ENCODE data around the gene MRTFA.
"Not testable (repeated sequence)": the region's sequence is repeated elsewhere in the genome, so short reads cannot be mapped to it uniquely, and the experiment has no call there.

The MRTFA gene

DNA sequence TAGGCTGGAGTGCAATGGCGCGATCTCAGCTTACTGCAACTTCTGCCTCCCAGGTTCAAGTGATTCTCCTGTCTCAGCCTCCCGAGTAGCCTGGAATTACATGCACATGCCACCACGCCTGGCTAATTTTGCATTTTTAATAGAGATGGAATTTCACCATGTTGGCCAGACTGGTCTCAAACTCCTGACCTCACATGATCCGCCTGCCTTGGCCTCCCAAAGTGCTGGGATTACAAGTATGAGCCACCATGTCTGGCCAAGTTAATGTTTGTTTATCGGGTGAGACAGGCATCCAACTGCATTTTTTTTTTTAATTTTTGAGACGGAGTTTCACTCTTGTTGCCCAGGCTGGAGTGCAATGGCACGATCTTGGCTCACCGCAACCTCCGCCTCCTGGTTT is 20.1 kb upstream of the MRTFA start:
- H3K9ac ChIP-seq (ENCODE audit: low read length): not testable (repeated sequence)

DNA sequence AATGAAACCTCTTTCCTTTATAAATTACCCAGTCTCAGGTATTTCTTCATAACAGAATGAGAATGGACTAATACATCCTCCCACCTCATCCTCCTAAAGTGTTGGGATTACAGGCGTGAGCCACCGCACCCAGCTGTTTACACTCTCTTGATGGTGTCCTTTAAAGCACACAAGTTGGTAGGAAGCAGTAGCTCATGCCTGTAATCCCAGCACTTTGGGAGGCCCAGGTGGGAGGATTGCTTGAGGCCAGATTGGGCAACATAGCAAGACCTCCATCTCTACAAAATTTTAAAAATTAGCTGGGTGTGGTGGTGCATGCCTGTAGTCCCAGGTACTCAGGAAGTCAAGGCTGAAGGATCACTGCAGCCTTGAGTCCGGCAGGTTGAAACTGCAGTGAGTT is 19.4 kb upstream of the MRTFA start:
- not testable (repeated sequence) for H3K27me3 ChIP-seq (ENCODE audit: control insufficient read depth in 1 of 2, insufficient read depth in 2 of 2, low read length in 2 of 2); H3K4me3 ChIP-seq (ENCODE audit: low read depth in 1 of 2, low read length in 2 of 2); H3K36me3 ChIP-seq (ENCODE audit: insufficient read depth, low read length); H3K27ac ChIP-seq (ENCODE audit: low read depth, low read length); H3K9me3 ChIP-seq (ENCODE audit: low read length); H3K9ac ChIP-seq (ENCODE audit: low read length)
- peaks cover 35% of the 10 kb centered on the region for H3K4me1 ChIP-seq (ENCODE audit: insufficient read depth, low read length)

More for the DNA sequence above, 20.1 kb upstream of the MRTFA start:
- not testable (repeated sequence) for H3K27me3 ChIP-seq (ENCODE audit: control insufficient read depth in 1 of 2, insufficient read depth in 2 of 2, low read length in 2 of 2); H3K36me3 ChIP-seq (ENCODE audit: insufficient read depth, low read length); H3K4me3 ChIP-seq (ENCODE audit: low read depth in 1 of 2, low read length in 2 of 2); H3K27ac ChIP-seq (ENCODE audit: low read depth, low read length); H3K9me3 ChIP-seq (ENCODE audit: low read length)
- H3K4me1 ChIP-seq (ENCODE audit: insufficient read depth, low read length): peaks cover 30% of the 10 kb centered on the region

- H3K36me3 ChIP-seq (ENCODE audit: insufficient read depth, low read length): no peaks in the 10 kb centered on the region
- H3K27ac ChIP-seq (ENCODE audit: low read depth, low read length): no peak overlapping the region
- no peaks in the 10 kb centered on the region for H3K9me3 ChIP-seq (ENCODE audit: low read length)
- peak overlapping the region in 1 of 2 donors; percentile 13 for H3K4me3 ChIP-seq (ENCODE audit: low read depth in 1 of 2, low read length in 2 of 2)
- H3K27me3 ChIP-seq (ENCODE audit: control insufficient read depth in 1 of 2, insufficient read depth in 2 of 2, low read length in 2 of 2): no peaks in the 10 kb centered on the region
- H3K4me1 ChIP-seq (ENCODE audit: insufficient read depth, low read length): peaks cover 36% of the 10 kb centered on the region
- H3K9ac ChIP-seq (ENCODE audit: low read length): no peak overlapping the region
Measured at GRCh38 chr22:40654522-40655167, 18.1 kb upstream of the MRTFA start.

- Histone ChIP-seq H3K9me3 (ENCODE audit: low read length) (no peaks in the 10 kb centered on the region), H3K4me3 (ENCODE audit: low read depth in 1 of 2, low read length in 2 of 2) (no peak overlapping the region), H3K27ac (ENCODE audit: low read depth, low read length) (no peak overlapping the region), H3K4me1 (ENCODE audit: insufficient read depth, low read length) (peaks cover 36% of the 10 kb centered on the region), H3K9ac (ENCODE audit: low read length) (no peak overlapping the region), H3K27me3 (ENCODE audit: control insufficient read depth in 1 of 2, insufficient read depth in 2 of 2, low read length in 2 of 2) (no peaks in the 10 kb centered on the region), H3K36me3 (ENCODE audit: insufficient read depth, low read length) (no peaks in the 10 kb centered on the region)
Measured at GRCh38 chr22:40653361-40653760, 16.8 kb upstream of the MRTFA start.

- Histone ChIP-seq H3K4me1 (ENCODE audit: insufficient read depth, low read length) (peaks cover 36% of the 10 kb centered on the region), H3K9me3 (ENCODE audit: low read length) (no peaks in the 10 kb centered on the region), H3K4me3 (ENCODE audit: low read depth in 1 of 2, low read length in 2 of 2) (peak overlapping the region; percentile 40 to 69), H3K27ac (ENCODE audit: low read depth, low read length) (peak overlapping the region; percentile 97), H3K36me3 (ENCODE audit: insufficient read depth, low read length) (no peaks in the 10 kb centered on the region), H3K27me3 (ENCODE audit: control insufficient read depth in 1 of 2, insufficient read depth in 2 of 2, low read length in 2 of 2) (no peaks in the 10 kb centered on the region), H3K9ac (ENCODE audit: low read length) (peak overlapping the region; percentile 56)
Measured at GRCh38 chr22:40651563-40652501, 15.3 kb upstream of the MRTFA start.

GRCh38 chr22:40651057-40651456 is 14.5 kb upstream of the MRTFA start:
- peak overlapping the region in 1 of 2 donors; percentile 69 for H3K4me3 ChIP-seq (ENCODE audit: low read depth in 1 of 2, low read length in 2 of 2)
- no peaks in the 10 kb centered on the region for H3K9me3 ChIP-seq (ENCODE audit: low read length)
- H3K27ac ChIP-seq (ENCODE audit: low read depth, low read length): peak overlapping the region; percentile 97
- H3K27me3 ChIP-seq (ENCODE audit: control insufficient read depth in 1 of 2, insufficient read depth in 2 of 2, low read length in 2 of 2): no peaks in the 10 kb centered on the region
- H3K9ac ChIP-seq (ENCODE audit: low read length): peak overlapping the region; percentile 56
- H3K36me3 ChIP-seq (ENCODE audit: insufficient read depth, low read length): no peaks in the 10 kb centered on the region
- peaks cover 37% of the 10 kb centered on the region for H3K4me1 ChIP-seq (ENCODE audit: insufficient read depth, low read length)

GRCh38 chr22:40648386-40648785 is 11.9 kb upstream of the MRTFA start:
- Histone ChIP-seq H3K4me1 (ENCODE audit: insufficient read depth, low read length) (peaks cover 22% of the 10 kb centered on the region), H3K27ac (ENCODE audit: low read depth, low read length) (no peak overlapping the region), H3K4me3 (ENCODE audit: low read depth in 1 of 2, low read length in 2 of 2) (no peak overlapping the region), H3K36me3 (ENCODE audit: insufficient read depth, low read length) (no peaks in the 10 kb centered on the region), H3K27me3 (ENCODE audit: control insufficient read depth in 1 of 2, insufficient read depth in 2 of 2, low read length in 2 of 2) (no peaks in the 10 kb centered on the region), H3K9ac (ENCODE audit: low read length) (no peak overlapping the region), H3K9me3 (ENCODE audit: low read length) (no peaks in the 10 kb centered on the region)

DNA sequence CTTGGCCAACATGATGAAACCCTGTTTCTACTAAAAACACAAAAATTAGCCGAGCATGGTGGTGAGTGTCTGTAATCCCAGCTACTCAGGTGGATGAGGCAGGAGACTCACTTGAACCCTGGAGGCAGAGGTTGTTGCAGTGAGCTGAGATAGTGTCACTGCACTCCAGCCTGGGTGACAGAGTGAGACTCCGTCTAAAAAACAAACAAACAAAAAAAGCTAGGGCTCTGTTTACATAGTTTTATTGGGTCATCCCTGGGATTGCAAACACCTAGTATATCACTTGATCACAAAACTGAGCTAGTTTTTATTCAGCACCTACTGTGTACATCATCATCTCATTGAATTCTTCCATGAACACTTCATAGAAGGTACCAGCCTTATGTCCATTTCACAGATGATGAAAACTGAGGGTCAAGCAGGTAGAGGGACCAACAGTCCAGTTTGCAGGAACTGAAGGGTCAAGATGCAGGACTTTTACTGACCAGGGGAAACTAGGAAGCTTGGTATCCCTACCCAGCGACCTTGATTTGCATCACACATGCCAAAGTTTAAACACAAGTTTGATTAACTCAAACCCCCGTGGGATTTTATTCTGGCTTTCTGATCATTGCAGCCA is 9.2 kb upstream of the MRTFA start:
- Histone ChIP-seq H3K27ac (ENCODE audit: low read depth, low read length) (no peak overlapping the region), H3K27me3 (ENCODE audit: control insufficient read depth in 1 of 2, insufficient read depth in 2 of 2, low read length in 2 of 2) (no peaks in the 10 kb centered on the region), H3K9me3 (ENCODE audit: low read length) (no peaks in the 10 kb centered on the region), H3K9ac (ENCODE audit: low read length) (no peak overlapping the region), H3K4me3 (ENCODE audit: low read depth in 1 of 2, low read length in 2 of 2) (no peak overlapping the region), H3K4me1 (ENCODE audit: insufficient read depth, low read length) (peaks cover 3% of the 10 kb centered on the region), H3K36me3 (ENCODE audit: insufficient read depth, low read length) (no peaks in the 10 kb centered on the region)

DNA sequence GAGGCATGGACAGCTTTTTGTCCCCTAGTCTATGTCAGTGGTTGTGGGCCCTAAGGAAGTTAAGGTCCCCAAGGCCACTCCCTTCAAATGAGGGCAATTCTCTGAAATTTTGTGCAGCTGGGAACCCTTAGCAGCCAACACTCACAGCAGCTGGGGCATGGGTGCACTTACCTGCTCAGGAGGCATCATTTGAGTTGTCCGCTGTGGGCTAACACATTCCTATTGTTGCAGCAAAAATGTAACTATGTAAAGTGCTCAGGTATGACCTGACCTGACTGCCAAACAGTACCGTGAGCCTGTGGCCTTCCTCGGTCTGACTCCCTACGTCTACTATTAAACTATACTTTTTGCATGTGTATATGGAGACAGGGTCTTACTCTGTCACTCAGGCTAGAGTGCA is 5.8 kb upstream of the MRTFA start:
- no peak overlapping the region for H3K4me3 ChIP-seq (ENCODE audit: low read depth in 1 of 2, low read length in 2 of 2)
- H3K27me3 ChIP-seq (ENCODE audit: control insufficient read depth in 1 of 2, insufficient read depth in 2 of 2, low read length in 2 of 2): no peaks in the 10 kb centered on the region
- H3K9me3 ChIP-seq (ENCODE audit: low read length): no peaks in the 10 kb centered on the region
- peaks cover 3% of the 10 kb centered on the region for H3K4me1 ChIP-seq (ENCODE audit: insufficient read depth, low read length)
- no peaks in the 10 kb centered on the region for H3K36me3 ChIP-seq (ENCODE audit: insufficient read depth, low read length)
- H3K27ac ChIP-seq (ENCODE audit: low read depth, low read length): no peak overlapping the region
- no peak overlapping the region for H3K9ac ChIP-seq (ENCODE audit: low read length)

DNA sequence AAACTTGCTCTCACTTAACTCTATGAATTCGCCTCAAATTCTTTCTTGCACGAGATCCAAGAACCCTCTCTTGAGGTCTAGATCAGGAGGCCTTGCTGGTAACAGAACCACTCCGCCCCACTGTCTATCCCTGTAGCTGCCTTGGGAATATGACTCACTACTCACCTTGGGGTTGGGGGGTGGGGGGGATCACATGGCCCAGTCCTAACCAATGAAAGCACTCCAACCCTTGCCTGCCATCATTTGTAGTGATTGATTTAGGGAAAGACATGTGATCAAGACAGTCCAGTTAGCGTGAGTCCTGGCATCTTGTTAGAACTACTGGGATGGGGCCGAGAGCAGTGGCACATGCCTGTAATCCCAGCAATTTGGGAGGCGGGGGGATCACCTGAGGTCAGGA is 4.8 kb upstream of the MRTFA start:
- Histone ChIP-seq H3K36me3 (ENCODE audit: insufficient read depth, low read length) (no peaks in the 10 kb centered on the region), H3K4me1 (ENCODE audit: insufficient read depth, low read length) (peaks cover 3% of the 10 kb centered on the region), H3K9me3 (ENCODE audit: low read length) (no peaks in the 10 kb centered on the region), H3K27me3 (ENCODE audit: control insufficient read depth in 1 of 2, insufficient read depth in 2 of 2, low read length in 2 of 2) (no peaks in the 10 kb centered on the region), H3K27ac (ENCODE audit: low read depth, low read length) (no peak overlapping the region), H3K4me3 (ENCODE audit: low read depth in 1 of 2, low read length in 2 of 2) (no peak overlapping the region), H3K9ac (ENCODE audit: low read length) (no peak overlapping the region)

GRCh38 chr22:40638261-40638660 is 1.7 kb upstream of the MRTFA start:
- Histone ChIP-seq H3K36me3 (ENCODE audit: insufficient read depth, low read length) (no peaks in the 10 kb centered on the region), H3K27me3 (ENCODE audit: control insufficient read depth in 1 of 2, insufficient read depth in 2 of 2, low read length in 2 of 2) (no peaks in the 10 kb centered on the region), H3K9me3 (ENCODE audit: low read length) (no peaks in the 10 kb centered on the region), H3K4me1 (ENCODE audit: insufficient read depth, low read length) (peaks cover 7% of the 10 kb centered on the region), H3K9ac (ENCODE audit: low read length) (no peak overlapping the region), H3K27ac (ENCODE audit: low read depth, low read length) (no peak overlapping the region), H3K4me3 (ENCODE audit: low read depth in 1 of 2, low read length in 2 of 2) (no peak overlapping the region)

Measured in muscle layer of colon (tissue), 2 donors.